GM18526 (cell line): ENCODE data around the gene HBG2.

Experiments
- POLR2A ChIP-seq: IDR thresholded peaks from 3 replicates; pipeline ENCODE4 v1.6.1; 2011; ENCODE audit not compliant: insufficient read length; ENCODE audit errors: extremely low read depth

Gene HBG2

GRCh38 chr11:5285703-5286340 lies 31.2 kb upstream of the HBG2 start:
- TF ChIP-seq POLR2A: no peak

DNA sequence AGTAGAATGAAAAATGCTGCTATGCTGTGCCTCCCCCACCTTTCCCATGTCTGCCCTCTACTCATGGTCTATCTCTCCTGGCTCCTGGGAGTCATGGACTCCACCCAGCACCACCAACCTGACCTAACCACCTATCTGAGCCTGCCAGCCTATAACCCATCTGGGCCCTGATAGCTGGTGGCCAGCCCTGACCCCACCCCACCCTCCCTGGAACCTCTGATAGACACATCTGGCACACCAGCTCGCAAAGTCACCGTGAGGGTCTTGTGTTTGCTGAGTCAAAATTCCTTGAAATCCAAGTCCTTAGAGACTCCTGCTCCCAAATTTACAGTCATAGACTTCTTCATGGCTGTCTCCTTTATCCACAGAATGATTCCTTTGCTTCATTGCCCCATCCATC lies 30.1 kb upstream of the HBG2 start:
- TF ChIP-seq POLR2A: no peak

- TF ChIP-seq POLR2A: no peak
These were observed 29.3 kb upstream of the HBG2 start for GRCh38 chr11:5283882-5284281.

- no peak for TF ChIP-seq POLR2A
These were observed 28.5 kb upstream of the HBG2 start for GRCh38 chr11:5283086-5283485.

DNA sequence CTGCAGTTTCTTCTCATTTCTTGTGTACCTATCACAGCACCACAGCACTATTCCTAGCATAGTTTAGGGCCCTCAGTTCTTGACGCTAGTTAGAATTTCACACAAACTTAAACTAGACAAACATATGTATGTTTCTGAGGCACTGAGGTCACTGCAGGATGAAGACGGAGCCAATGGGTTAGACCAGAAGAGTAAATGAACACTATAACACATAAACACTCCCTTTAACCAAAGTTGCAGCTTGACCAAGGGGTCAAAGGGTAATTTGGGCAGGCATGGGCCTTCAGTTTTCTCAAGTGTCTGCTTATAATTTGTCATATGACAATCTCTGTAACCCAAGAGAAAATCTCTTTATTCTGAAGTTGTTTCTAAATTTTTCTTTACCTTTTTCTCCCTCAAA lies 28.0 kb upstream of the HBG2 start:
- no peak for TF ChIP-seq POLR2A

DNA sequence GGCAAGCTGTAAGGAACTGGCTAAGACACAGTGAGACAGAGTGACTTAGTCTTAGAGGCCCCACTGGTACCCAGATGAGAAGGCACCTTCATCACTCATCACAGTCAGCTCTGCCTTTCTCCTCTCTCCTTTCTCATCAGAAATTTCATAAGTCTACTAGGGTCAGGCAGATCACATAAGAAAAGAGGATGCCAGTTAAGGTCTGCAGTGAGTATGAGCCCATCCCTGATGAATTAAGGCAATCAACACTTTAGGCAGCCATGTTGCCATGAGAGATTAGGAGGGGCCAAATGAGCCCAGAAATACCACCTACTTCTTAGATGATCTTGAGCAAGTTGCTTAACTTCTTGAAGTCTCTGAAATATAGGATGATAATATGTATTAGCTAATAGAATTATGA lies 27.0 kb upstream of the HBG2 start:
- no peak for TF ChIP-seq POLR2A

- TF ChIP-seq POLR2A: no peak
These were observed 26.1 kb upstream of the HBG2 start for GRCh38 chr11:5280582-5281102.

- no peak for TF ChIP-seq POLR2A
These were observed 25.0 kb upstream of the HBG2 start for GRCh38 chr11:5279471-5280090.

- TF ChIP-seq POLR2A: no peak
These were observed 23.3 kb upstream of the HBG2 start for GRCh38 chr11:5277807-5278382.

GRCh38 chr11:5276697-5277096 lies 22.1 kb upstream of the HBG2 start:
- TF ChIP-seq POLR2A: no peak

DNA sequence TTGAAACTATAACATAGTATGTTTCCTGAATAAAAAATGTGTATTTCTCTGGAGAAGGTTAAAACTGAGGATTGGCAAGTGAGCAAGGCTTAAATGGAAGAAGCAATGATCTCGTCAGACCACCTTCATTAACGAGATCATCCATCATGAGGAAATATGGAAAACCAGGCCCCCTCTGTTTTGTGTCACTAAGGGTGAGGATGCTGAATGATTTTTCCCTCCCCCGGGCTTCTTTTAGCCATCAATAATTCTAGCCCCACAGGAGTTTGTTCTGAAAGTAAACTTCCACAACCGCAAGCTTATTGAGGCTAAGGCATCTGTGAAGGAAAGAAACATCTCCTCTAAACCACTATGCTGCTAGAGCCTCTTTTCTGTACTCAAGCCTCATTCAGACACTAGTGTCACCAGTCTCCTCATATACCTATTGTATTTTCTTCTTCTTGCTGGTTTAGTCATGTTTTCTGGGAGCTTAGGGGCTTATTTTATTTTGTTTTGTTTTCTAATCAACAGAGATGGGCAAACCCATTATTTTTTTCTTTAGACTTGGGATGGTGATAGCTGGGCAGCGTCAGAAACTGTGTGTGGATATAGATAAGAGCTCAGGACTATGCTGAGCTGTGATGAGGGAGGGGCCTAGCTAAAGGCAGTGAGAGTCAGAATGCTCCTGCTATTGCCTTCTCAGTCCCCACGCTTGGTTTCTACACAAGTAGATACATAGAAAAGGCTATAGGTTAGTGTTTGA lies 21.0 kb upstream of the HBG2 start:
- TF ChIP-seq POLR2A: no peak

- TF ChIP-seq POLR2A: no peak
These were observed 19.8 kb upstream of the HBG2 start for GRCh38 chr11:5274395-5274794.

DNA sequence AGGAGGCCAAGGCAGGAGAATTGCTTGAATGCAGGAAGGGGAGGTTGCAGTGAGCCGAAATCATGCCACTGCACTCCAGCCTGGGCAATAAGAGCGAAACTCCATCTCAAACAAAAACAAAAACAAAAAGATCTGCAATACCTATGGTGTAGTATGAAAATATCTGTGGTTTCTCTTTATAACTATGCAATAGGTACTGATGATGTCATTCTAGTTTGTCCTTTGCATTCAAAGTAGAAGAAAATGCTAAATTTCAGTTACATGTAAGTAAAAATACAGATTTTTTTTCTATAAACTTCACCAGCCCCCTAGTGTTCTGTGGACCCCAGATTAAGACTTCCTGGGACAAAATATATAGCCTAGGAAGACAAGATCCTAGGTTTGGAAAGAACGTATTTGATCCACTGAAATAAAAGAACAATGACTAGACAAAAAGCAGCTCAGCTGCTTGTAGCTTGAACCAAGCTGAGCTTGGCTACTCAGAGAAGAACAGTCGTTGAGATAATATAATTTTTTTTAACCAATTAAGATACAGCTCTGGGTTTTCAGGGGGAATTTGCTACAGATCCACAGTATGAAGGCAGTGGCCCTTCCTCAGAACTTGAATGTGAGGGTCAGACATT lies 17.9 kb upstream of the HBG2 start:
- TF ChIP-seq POLR2A: no peak

DNA sequence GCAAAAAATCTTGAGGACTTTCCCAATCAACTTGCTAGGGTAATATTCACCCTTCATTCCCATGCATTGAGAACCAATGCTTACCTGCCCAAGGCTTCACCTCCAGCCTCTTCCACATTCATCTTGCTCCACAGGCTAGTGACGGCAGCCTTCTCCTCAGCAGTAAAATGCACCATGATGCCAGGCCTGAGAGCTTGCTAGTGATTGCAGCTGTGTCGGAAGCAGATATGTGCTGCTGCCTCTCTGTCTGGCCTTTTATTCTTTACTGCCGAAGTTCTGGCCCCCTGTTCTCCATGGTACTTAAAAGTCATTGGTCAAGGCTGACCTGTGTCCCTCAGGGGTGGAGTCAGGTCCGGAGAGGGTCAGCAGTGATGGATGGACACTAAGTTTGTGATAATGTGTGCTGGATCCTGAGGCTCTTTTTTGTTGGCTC lies 15.2 kb upstream of the HBG2 start, which contains the start of gene HBE1:
HBE1 (minus strand) TSS at position 231 of the 433 bp plus-strand sequence; CDS start at position 176, 55 bp downstream.
- no peak for TF ChIP-seq POLR2A

DNA sequence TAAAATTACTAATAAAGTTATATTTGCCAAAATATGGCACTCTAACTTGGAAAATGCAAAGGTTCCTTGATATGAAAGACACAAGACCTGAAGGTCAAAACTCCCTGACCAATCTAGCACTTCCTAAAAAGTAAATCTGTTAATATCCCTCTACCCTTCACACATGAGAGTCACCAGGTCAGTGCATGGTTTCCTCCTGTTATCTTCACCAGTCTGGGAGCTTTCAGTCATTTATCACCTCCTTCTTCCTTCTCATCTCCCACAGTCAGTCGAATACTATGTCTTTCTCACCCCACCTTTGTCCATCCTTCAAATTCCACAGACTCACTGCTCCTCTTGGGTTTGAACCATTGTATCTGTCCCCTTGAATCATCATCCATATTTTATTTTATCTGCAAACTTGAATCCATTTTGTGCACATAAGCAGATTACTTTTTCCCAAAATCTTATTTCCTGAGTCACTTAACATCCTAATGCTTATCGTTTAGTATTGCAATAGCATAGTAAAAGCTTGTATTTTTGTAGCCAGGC lies 12.5 kb upstream of the HBG2 start:
- no peak for TF ChIP-seq POLR2A

DNA sequence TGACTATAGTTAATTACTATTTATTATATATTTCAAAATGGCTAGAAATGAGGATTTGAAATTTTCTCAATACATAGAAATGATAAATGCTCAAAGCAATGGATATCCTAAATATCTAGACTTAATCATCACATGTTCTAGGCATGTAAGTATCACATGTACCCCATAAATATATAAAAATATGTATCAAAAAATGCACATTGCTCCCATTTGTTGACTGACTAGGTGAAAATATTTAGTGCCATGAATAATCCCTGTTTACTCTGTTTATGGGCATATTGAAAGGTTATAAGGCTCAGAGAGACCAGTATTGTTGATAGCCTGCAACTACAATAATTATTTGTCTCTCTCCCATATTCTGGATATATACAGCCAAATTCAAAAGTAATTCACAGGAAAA lies 12.0 kb upstream of the HBG2 start:
- no peak for TF ChIP-seq POLR2A

GRCh38 chr11:5265832-5266231 lies 11.3 kb upstream of the HBG2 start:
- TF ChIP-seq POLR2A: no peak
